RKO (cell line): ENCODE measurements around the gene POLR3GL.
"Not testable (repeated sequence)": the region's sequence is repeated elsewhere in the genome, so short reads cannot be mapped to it uniquely, and the experiment has no call there.

ENCODE experiments used
- DNase-seq: peaks from one replicate; pipeline ENCODE4 v3.0.0-alpha.2; 2016; ENCODE audit warnings: low spot score

POLR3GL gene

DNA sequence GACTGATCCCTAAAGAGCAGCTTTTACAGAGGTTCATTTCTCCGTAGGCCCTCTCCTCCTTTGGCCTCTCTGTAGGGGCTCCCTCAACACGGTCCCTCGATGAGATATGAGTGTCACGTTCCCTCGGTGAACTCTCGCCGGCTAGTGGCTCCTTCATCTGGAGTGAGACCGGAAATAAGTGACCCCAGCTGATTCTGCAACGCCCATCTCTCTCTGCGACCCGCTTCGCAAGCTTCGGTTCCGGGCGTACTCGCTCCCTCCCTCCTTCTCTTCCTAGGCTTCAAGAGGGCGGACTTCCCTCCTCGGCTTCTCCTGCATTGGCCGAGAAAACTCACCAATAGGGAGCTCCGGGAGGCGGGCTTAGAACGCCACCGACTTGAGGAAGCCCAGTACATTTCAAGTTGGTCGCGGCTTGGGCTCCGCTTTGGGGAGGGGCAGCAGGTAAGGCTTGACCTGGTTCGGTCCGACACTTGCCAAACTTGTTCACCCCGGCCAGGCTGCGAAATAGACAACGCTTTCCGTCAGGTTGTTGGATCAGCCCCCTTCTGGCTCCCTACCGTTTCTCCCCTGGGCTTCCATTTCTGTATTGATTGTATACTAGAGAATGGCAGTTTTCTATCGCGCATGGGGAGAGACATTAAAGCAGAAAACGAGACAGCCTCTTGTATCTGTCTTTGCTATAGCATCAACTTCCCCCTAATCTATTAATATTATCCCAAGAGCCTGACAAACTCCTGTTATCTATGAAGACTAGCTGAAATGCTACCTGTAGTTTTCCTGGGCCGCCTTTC, at the start of gene POLR3GL, which contains the start of gene ANKRD34A:
Gene POLR3GL, plus strand, starts transcription at position 363 of the 791 bp plus-strand sequence. CDS start 10,176 bp downstream, outside the sequence.
Gene ANKRD34A, minus strand, starts transcription at position 248 of the 791 bp plus-strand sequence. CDS start 2,816 bp downstream, outside the sequence.
- peak; percentile 96 for DNase-seq

DNA sequence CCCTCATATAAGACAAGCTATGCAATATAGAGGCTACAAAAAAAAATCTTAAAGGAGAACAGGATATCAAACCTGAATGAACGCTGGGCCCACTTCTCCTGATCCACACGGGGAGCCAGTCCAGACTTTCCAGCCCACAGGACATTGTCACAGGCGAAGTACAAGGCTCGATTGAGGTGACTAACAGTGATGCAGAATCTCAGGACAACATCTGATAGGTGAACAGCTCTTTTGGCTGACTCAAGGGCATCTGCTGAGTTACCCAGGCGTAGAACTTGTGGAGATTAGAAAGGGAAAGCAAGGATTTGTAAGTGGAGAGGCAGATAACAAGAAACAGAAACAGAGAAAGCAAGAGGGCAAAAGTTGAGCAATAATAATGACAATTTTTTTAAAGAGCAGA, 47.7 kb upstream of the POLR3GL start:
- DNase-seq = peak; percentile 91

DNA sequence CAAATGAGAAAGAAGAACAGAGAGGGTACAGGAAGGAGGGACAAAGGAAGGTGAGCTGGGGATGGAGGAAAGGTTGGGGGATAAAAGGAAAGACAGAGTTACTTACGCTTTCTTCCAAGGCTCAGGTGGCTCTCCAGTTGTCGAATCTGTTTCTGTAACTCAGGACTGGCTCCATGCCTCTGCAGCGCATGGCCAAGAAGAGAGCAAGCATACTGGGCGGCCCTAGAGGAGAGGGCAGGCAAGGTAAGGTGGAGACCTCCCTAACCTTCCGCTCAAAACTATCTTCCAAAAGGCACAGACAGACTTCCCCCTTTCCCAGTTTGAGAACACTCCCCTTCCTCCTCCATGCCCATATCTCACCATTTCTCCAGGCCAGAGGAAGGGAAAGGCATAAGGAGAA, 46.9 kb upstream of the POLR3GL start:
- no peak for DNase-seq

DNA sequence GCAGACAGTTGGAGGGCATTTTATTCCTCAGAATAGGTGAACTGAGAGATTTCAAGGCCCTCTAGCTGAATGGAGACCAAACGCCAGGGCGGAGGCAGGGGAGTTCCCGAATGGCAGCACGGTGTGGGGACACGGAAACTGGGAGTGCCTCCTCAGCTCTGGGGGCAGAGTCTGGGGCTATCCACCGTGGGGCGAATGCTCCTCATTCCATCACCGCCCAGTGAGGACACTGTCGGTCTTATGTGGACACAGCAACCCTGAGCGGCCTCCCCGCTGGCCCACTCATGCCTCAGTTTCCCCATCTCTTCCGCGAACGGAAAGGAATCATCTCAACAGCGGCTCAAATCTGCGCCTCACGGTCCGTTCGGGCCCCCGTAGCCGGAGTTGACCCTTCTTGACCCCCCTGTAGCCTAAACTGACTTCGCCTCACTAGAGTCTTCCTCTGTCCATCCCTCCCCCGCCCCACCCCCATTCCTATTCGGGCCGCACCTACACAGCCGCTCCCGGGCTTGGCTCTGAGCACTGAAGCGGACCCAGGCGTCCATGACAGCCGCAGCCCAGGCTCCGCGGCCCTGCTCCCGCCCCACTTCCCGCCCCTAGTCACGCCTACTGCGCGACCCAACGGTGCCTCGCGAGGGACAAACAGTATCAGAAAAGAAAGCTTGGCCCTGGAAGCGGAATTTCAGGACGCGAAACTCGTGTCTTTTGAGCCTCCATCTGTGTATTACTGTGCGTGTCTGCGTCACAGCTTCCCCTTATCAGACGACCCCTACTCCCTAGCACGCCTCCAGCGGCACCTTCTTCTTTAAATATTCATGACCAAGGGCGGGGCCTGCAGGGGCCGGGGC, 46.1 kb upstream of the POLR3GL start, which contains the start of gene PEX11B:
Gene PEX11B, minus strand, starts transcription at position 574 of the 848 bp plus-strand sequence. Its CDS starts 29 bp downstream, at position 545.
- DNase-seq = peak; percentile 88

GRCh38 chr1:145918992-145919939, 45.2 kb upstream of the POLR3GL start:
- DNase-seq = peak; percentile 82

GRCh38 chr1:145920297-145920696, 44.2 kb upstream of the POLR3GL start:
- DNase-seq = not testable (repeated sequence)

- DNase-seq = no peak
Observed at GRCh38 chr1:145922266-145922665, 42.2 kb upstream of the POLR3GL start.

DNA sequence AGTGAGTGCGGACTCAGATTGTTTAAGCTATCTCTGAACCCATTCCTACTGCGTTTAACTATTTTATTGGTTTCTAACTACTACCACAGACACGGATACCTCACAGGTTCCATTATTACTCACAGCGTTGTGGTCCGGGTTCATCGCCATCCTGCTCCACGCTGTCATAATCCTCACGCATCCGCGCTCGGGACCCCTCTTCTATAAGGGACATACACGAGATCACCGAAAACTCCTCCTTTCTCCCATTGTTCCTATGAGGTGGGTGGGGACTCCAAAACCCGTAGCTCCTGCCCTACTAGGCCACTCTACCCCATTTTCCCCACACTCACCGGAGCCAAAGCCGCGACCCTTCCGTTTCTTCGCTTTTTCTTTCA, 37.8 kb upstream of the POLR3GL start:
- DNase-seq = peak; percentile 25

- DNase-seq = peak; percentile 99
Observed at GRCh38 chr1:145927063-145927886, 37.2 kb upstream of the POLR3GL start, which contains the start of gene RBM8A. TSS of gene RBM8A (minus strand) at chr1:145927484. CDS start at chr1:145927426, 58 bp downstream.

GRCh38 chr1:145927916-145928643, 36.4 kb upstream of the POLR3GL start:
- DNase-seq = no peak

DNA sequence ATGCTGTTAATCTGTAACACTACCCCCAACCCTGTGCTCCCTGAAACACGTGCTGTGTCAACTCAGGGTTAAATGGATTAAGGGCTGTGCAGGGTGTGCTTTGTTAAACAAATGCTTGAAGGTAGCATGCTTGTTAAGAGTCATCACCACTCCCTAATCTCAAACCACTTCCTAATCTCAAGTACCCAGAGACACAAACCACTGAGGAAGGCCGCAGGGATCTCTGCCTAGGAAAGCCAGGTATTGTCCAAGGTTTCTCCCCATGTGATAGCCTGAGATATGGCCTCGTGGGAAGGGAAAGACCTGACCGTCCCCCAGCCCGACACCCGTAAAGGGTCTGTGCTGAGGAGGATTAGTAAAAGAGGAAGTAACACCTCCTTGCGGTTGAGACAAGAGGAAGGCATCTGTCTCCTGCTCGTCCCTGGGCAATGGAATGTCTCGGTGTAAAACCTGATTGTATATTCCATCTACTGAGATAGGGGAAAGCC, 31.9 kb upstream of the POLR3GL start:
- not testable (repeated sequence) for DNase-seq

- DNase-seq = no peak
Observed at GRCh38 chr1:145935708-145936107, 28.8 kb upstream of the POLR3GL start.

DNA sequence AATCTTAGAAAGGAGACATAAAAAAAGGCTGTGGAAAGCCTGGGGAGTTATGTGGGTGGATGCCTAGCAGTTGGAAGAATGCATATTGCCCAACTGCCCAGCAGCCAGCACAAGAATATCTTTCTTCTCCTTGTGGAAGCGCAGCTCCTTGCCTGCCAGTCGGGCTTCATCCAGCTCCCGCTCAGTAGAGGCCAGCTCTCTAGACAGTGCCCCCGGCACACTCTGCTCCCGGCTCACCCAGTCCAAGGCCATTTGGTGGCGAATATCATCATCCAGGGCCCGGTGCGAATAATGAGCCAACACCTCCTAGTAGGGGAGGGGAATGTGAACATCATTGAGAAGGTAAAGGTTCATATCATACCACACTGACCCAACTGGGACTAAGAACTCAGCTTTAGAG, 28.2 kb upstream of the POLR3GL start:
- no peak for DNase-seq

DNA sequence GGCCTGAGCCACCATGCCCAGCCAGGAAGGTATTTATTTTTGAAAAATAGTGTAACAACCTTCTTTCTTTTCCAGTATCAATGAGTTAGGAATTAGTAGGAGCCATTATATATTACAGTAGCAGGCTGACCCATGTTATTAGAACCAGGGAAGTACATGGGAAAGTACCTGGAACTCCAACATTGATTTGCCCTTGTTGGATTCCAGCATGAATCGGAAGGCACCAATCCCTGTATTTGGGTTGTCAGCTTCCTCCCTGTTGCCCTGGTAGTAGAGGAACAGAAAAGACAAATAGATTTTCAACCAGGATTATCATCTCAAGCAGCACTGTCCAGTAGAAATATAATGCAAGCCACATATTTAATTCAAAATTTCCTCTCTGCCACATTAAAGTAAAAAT, 27.1 kb upstream of the POLR3GL start:
- DNase-seq = no peak

GRCh38 chr1:145942405-145942804, 22.1 kb upstream of the POLR3GL start:
- DNase-seq = no peak

GRCh38 chr1:145942871-145943270, 21.6 kb upstream of the POLR3GL start:
- no peak for DNase-seq

- DNase-seq = no peak
Observed at GRCh38 chr1:145944532-145944931, 20.0 kb upstream of the POLR3GL start.

- no peak for DNase-seq
Observed at GRCh38 chr1:145946477-145946986, 18.0 kb upstream of the POLR3GL start.

GRCh38 chr1:145947551-145947950, 16.9 kb upstream of the POLR3GL start:
- DNase-seq = no peak
